ENCODE data around the gene HIBCH. TPM values are rescaled to one million over a fixed set of nuclear protein-coding genes. Genes with fewer than 3 reads are reported as not detected.

The HIBCH gene
- total and polyA plus RNA-seq, 2 experiments from 2014 or later, result 25.7 to 42.3 TPM

GRCh38 chr2:190270298-190270697 lies 49.3 kb downstream of the HIBCH start:
- Histone ChIP-seq H2AFZ (no peak overlapping the region), H3K9me2 (ENCODE audit: insufficient read depth) (no peaks in the 10 kb centered on the region), H3K79me2 (replicated peaks; ENCODE audit: insufficient read depth) (0 out of 2 replicates have a peak, but pooled peaks cover 3% of the 10 kb centered on the region), H4K20me1 (replicated peaks; ENCODE audit: insufficient read depth) (no peaks in the 10 kb centered on the region), H3K4me3 (no peak overlapping the region), H3K27ac (ENCODE audit: low read depth) (no peak overlapping the region), H3K27me3 (ENCODE audit: insufficient read depth) (no peaks in the 10 kb centered on the region), H3K4me1 (ENCODE audit: insufficient read depth) (0 out of 2 replicates have a peak, but pooled peaks cover 3% of the 10 kb centered on the region), H3K4me2 (no peak overlapping the region), H3F3A (replicated peaks; ENCODE audit: low read depth) (no peaks in the 10 kb centered on the region), H3K36me3 (ENCODE audit: insufficient read depth) (no peaks in the 10 kb centered on the region)
- Mint-ChIP-seq H3K9me3 (peaks cover 4% of the 10 kb centered on the region; the same call in 1 of the 3 replicates), H3K27me3 (ENCODE audit: insufficient read depth, low read depth, poor library complexity) (no peaks in the 10 kb centered on the region), H3K4me3 (no peak overlapping the region), H3K27ac (no peak overlapping the region), H3K4me1 (peaks cover 2% of the 10 kb centered on the region; the same call in 2 of the 3 replicates), H3K36me3 (ENCODE audit: low read depth) (peaks cover 17% of the 10 kb centered on the region; the same call in 2 of the 3 replicates)
- no peak for ATAC-seq
- no peak for DNase-seq (ENCODE audit: low spot score)
- TF ChIP-seq CTCF (conservative IDR thresholded peaks at IDR 0.05; ENCODE audit: low read depth in 2 of 2) (no peak), REST (IDR thresholded peaks at IDR 0.05; ENCODE audit: unreplicated experiment) (no peak), ZNF114 (CRISPR knock-in tag; IDR thresholded peaks at IDR 0.05) (no peak), EZH2 (IDR thresholded peaks at IDR 0.05; ENCODE audit: low read depth, unreplicated experiment) (no peak), CREB1 (CRISPR knock-in tag; IDR thresholded peaks at IDR 0.05; ENCODE audit: low read depth) (no peak), STAT1 (IDR thresholded peaks at IDR 0.05; ENCODE audit: unreplicated experiment) (no peak), POLR2AphosphoS5 (IDR thresholded peaks at IDR 0.05; ENCODE audit: low read depth) (no peak), JUNB (IDR thresholded peaks at IDR 0.05; ENCODE audit: unreplicated experiment) (no peak), ZNF462 (CRISPR knock-in tag; IDR thresholded peaks at IDR 0.05) (no peak), NANOG (IDR thresholded peaks at IDR 0.05; ENCODE audit: borderline replicate concordance) (no peak), EZH2phosphoT487 (IDR thresholded peaks at IDR 0.05; ENCODE audit: unreplicated experiment) (no peak), ZNF331 (CRISPR knock-in tag; IDR thresholded peaks at IDR 0.05; ENCODE audit: low read depth) (no peak), ETS1 (IDR thresholded peaks at IDR 0.05) (no peak)
